Mesenchymal stem cell (in vitro differentiated cells and primary cell): ENCODE data around the gene MAP7.

Experiments
- DNase-seq: peaks from one replicate; pipeline ENCODE4 v3.0.0-alpha.2; 2013
- H2AFZ ChIP-seq: one replicate; pipeline ENCODE4 v1.6.1; 2013; ENCODE audit warnings: low read depth, mild to moderate bottlenecking, control low read depth, inconsistent platforms, low read length, moderate library complexity
- H2AK5ac ChIP-seq: 2 replicates; pipeline ENCODE4 v1.6.1; 2013; ENCODE audit warnings: low read length, moderate library complexity, mild to moderate bottlenecking, inconsistent platforms; ENCODE audit not compliant: severe bottlenecking
- H2BK120ac ChIP-seq: one replicate; pipeline ENCODE4 v1.6.1; 2013; ENCODE audit warnings: low read depth, mild to moderate bottlenecking, inconsistent platforms, low read length, moderate library complexity
- H2BK12ac ChIP-seq, 2 experiments: one replicate each; pipeline ENCODE4 v1.6.1; 2013; ENCODE audit warnings: inconsistent platforms in 2 of 2, low read length in 2 of 2, mild to moderate bottlenecking in 2 of 2, moderate library complexity in 2 of 2, control low read depth in 1 of 2
- H2BK15ac ChIP-seq: one replicate; pipeline ENCODE4 v1.6.1; 2013; ENCODE audit warnings: mild to moderate bottlenecking, low read depth, inconsistent platforms; ENCODE audit not compliant: poor library complexity, severe bottlenecking
- H2BK5ac ChIP-seq: 2 replicates; pipeline ENCODE4 v1.6.1; 2013; ENCODE audit warnings: low read depth, mild to moderate bottlenecking, low read length, control low read depth, inconsistent platforms; ENCODE audit not compliant: poor library complexity, severe bottlenecking
- H3K14ac ChIP-seq, 2 experiments: one replicate each; pipeline ENCODE4 v1.6.1; 2013; ENCODE audit warnings: inconsistent platforms in 2 of 2, low read length in 2 of 2, control low read depth in 1 of 2, mild to moderate bottlenecking in 1 of 2, moderate library complexity in 1 of 2
- H3K18ac ChIP-seq, 2 experiments: one replicate each; pipeline ENCODE4 v1.6.1; 2013; ENCODE audit warnings: inconsistent platforms in 2 of 2, low read length in 2 of 2, control low read depth in 1 of 2, low read depth in 1 of 2, mild to moderate bottlenecking in 1 of 2
- H3K23ac ChIP-seq, 2 experiments: one replicate each; pipeline ENCODE4 v1.6.1; 2013; ENCODE audit warnings: inconsistent platforms in 2 of 2, low read length in 2 of 2, mild to moderate bottlenecking in 2 of 2, moderate library complexity in 2 of 2, control low read depth in 1 of 2
- H3K27ac ChIP-seq: 2 replicates; pipeline ENCODE4 v1.5.1; 2013; ENCODE audit warnings: mild to moderate bottlenecking, moderate library complexity, low read length, control low read depth, inconsistent platforms; ENCODE audit not compliant: poor library complexity, severe bottlenecking
- H3K27me3 ChIP-seq, 2 experiments: 2 replicates each; pipeline versions ENCODE4 v1.6.1 to v1.7.0; 2013; ENCODE audit warnings: low read length in 2 of 2, mild to moderate bottlenecking in 2 of 2, moderate library complexity in 2 of 2, control low read depth in 1 of 2, inconsistent platforms in 1 of 2; ENCODE audit not compliant: control insufficient read depth in 1 of 2, insufficient read depth in 1 of 2
- H3K36me3 ChIP-seq, 2 experiments: 2 replicates each; pipeline versions ENCODE4 v1.6.1 to v1.7.0; 2013; ENCODE audit warnings: low read length in 2 of 2, control low read depth in 1 of 2, inconsistent platforms in 1 of 2, low read depth in 1 of 2, mild to moderate bottlenecking in 1 of 2; ENCODE audit not compliant: insufficient read depth in 2 of 2, control insufficient read depth in 1 of 2
- H3K4ac ChIP-seq, 2 experiments: one replicate each; pipeline ENCODE4 v1.6.1; 2013; ENCODE audit warnings: inconsistent platforms in 2 of 2, low read length in 2 of 2, mild to moderate bottlenecking in 2 of 2, moderate library complexity in 2 of 2, control low read depth in 1 of 2, low read depth in 1 of 2
- H3K4me1 ChIP-seq: 2 replicates; pipeline ENCODE4 v1.6.1; 2013; ENCODE audit warnings: low read depth, low read length, control low read depth; ENCODE audit not compliant: control insufficient read depth, insufficient read depth
- H3K4me2 ChIP-seq: 2 replicates; pipeline ENCODE4 v1.6.1; 2013; ENCODE audit warnings: low read length, mild to moderate bottlenecking, inconsistent platforms; ENCODE audit not compliant: poor library complexity, severe bottlenecking
- H3K4me3 ChIP-seq, 2 experiments: 2 replicates each; pipeline versions ENCODE4 v1.5.1 to v1.7.0; 2013; ENCODE audit warnings: low read length in 2 of 2, mild to moderate bottlenecking in 2 of 2, control low read depth in 1 of 2, low read depth in 1 of 2; ENCODE audit not compliant: insufficient read depth in 1 of 2
- H3K79me1 ChIP-seq: replicated peaks from 2 replicates; pipeline ENCODE4 v1.6.1; 2013; ENCODE audit warnings: mild to moderate bottlenecking, control low read depth, low read length, inconsistent platforms; ENCODE audit not compliant: poor library complexity, severe bottlenecking
- H3K9ac ChIP-seq: 2 replicates; pipeline ENCODE4 v1.7.0; 2013; ENCODE audit warnings: mild to moderate bottlenecking, low read length, moderate library complexity
- H3K9me3 ChIP-seq: 2 replicates; pipeline ENCODE4 v1.7.0; 2013; ENCODE audit warnings: mild to moderate bottlenecking, low read length; ENCODE audit not compliant: control insufficient read depth
- H4K8ac ChIP-seq: one replicate; pipeline ENCODE4 v1.6.1; 2013; ENCODE audit warnings: inconsistent platforms, mild to moderate bottlenecking, low read length, moderate library complexity
- H4K91ac ChIP-seq: one replicate; pipeline ENCODE4 v1.6.1; 2013; ENCODE audit warnings: mild to moderate bottlenecking, low read length, inconsistent platforms
- WGBS: methylation state at CpG from one replicate; pipeline ENCODE4 v1.1.7; 2013; ENCODE audit warnings: mixed read lengths; 5-methylcytosine and 5-hydroxymethylcytosine counted together

MAP7 gene

DNA sequence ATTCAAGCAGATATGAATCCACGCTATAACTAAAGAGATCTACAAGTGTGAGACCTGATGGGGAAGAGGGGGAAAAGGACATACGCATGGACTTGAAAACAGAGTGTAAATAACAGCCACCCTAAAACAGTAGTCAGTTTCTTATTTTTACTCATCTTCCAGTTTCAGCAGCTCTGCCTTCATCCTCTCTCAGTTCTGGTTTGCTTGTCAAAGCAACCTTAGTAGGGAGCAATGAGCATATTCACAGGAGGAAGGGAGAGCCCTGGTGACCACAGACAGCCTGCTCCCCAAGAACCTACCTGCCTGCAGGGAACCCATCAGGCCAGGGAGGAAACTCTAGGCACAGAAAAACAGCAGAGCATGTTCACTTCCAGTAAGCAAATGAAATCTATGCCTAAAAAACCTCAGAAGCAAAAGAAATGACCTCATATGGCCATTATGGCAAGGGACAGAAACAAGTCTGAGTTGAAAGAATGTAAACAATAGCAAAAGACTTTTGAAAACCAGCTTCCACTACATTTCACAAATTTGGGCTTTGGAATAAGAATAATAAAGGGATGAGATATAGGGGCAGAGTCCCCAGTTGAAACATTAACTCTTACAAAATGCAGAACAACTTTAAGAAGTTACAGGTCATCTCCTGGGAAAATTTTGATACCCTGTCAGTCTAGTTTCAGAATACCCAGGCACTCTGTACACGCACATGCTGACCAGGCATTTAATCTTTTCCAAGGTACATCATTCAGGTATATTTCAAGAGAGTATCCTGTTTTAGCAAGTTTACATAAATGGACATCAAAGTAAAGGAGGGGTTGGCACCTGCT lies 139.8 kb downstream of the MAP7 start:
- no CpG with 5 or more reads among the region's 3 CpGs for WGBS
- Histone ChIP-seq H3K9me3 (no peaks in the 10 kb centered on the region), H2BK15ac (no peak overlapping the region), H2BK5ac (no peak overlapping the region), H3K27me3 (no peaks in the 10 kb centered on the region), H3K14ac (no peak overlapping the region), H3K18ac (no peak overlapping the region), H3K4ac (no peak overlapping the region), H3K4me2 (no peak overlapping the region), H4K8ac (no peak overlapping the region), H3K4me3 (no peak overlapping the region), H2BK120ac (no peak overlapping the region), H2BK12ac (no peak overlapping the region), H3K79me1 (no peaks in the 10 kb centered on the region), H3K9ac (no peak overlapping the region), H3K27ac (no peak overlapping the region), H3K36me3 (no peaks in the 10 kb centered on the region), H4K91ac (no peak overlapping the region), H2AFZ (no peak overlapping the region), H2AK5ac (no peak overlapping the region), H3K23ac (no peak overlapping the region), H3K4me1 (peaks cover 2% of the 10 kb centered on the region)
- peak; percentile 32 for DNase-seq

DNA sequence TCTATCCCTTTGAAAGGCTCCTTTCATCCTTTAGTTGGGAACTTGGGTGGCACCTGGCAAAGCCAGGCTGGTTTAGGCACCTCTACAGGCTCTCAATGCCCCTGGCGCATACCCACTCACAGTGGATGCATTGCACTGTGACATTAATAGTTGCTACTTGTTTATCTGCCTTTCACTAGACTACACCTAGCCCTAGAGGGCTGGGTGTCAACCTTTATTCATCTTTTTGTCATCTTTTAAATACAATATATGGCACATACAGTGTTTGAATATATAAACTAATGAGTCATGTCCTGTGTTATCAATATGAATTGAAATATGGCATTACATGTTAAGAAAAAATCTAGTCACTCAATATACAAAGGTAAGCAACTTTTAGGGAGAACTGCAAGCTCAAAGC lies 140.6 kb downstream of the MAP7 start:
- WGBS = 100% methylated on average over 1 of the region's 1 CpG
- Histone ChIP-seq H3K27me3 (no peaks in the 10 kb centered on the region), H3K14ac (no peak overlapping the region), H3K27ac (no peak overlapping the region), H3K79me1 (no peaks in the 10 kb centered on the region), H2BK120ac (no peak overlapping the region), H4K91ac (no peak overlapping the region), H3K9me3 (no peaks in the 10 kb centered on the region), H3K4me2 (no peak overlapping the region), H2AK5ac (no peak overlapping the region), H3K23ac (no peak overlapping the region), H4K8ac (no peak overlapping the region), H3K18ac (no peak overlapping the region), H3K4me3 (no peak overlapping the region), H2BK12ac (no peak overlapping the region), H3K4me1 (peaks cover 2% of the 10 kb centered on the region), H2BK15ac (no peak overlapping the region), H2AFZ (no peak overlapping the region), H3K4ac (no peak overlapping the region), H2BK5ac (no peak overlapping the region), H3K36me3 (no peaks in the 10 kb centered on the region), H3K9ac (no peak overlapping the region)
- DNase-seq = no peak

DNA sequence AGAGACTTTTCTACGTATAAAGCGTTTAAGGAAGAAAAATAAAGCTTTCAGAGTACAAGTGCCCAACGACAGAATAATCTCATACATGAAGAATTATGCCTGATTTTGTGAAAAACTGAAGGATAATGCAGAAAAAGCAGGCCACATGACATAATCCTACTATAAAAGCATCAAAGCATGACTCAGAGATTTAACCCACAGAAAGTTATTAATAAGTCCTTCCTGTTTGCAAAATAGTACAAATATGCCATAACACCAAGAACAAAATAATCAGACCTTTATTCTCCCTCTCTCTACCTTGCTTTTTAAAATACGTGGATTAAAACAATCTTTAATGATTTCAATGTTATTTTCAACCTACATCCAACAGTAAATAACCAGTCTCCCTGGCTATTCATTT lies 142.0 kb downstream of the MAP7 start:
- H2BK5ac ChIP-seq = no peak overlapping the region
- no peaks in the 10 kb centered on the region for H3K36me3 ChIP-seq
- peak; percentile 28 for DNase-seq
- H2BK15ac ChIP-seq = no peak overlapping the region
- H2BK12ac ChIP-seq = no peak overlapping the region
- 94% methylated on average over 2 of the region's 4 CpGs for WGBS
- H3K4me2 ChIP-seq = no peak overlapping the region
- H3K9me3 ChIP-seq = no peaks in the 10 kb centered on the region
- no peaks in the 10 kb centered on the region for H3K27me3 ChIP-seq
- no peak overlapping the region for H3K4ac ChIP-seq
- no peak overlapping the region for H3K18ac ChIP-seq
- no peak overlapping the region for H3K27ac ChIP-seq
- no peak overlapping the region for H3K4me3 ChIP-seq
- H3K23ac ChIP-seq = no peak overlapping the region
- no peaks in the 10 kb centered on the region for H3K79me1 ChIP-seq
- H4K8ac ChIP-seq = no peak overlapping the region
- peak overlapping the region; percentile 44 for H3K9ac ChIP-seq
- peaks cover 2% of the 10 kb centered on the region for H3K4me1 ChIP-seq
- no peak overlapping the region for H3K14ac ChIP-seq
- no peak overlapping the region for H2AFZ ChIP-seq
- H4K91ac ChIP-seq = no peak overlapping the region
- no peak overlapping the region for H2BK120ac ChIP-seq
- H2AK5ac ChIP-seq = no peak overlapping the region

DNA sequence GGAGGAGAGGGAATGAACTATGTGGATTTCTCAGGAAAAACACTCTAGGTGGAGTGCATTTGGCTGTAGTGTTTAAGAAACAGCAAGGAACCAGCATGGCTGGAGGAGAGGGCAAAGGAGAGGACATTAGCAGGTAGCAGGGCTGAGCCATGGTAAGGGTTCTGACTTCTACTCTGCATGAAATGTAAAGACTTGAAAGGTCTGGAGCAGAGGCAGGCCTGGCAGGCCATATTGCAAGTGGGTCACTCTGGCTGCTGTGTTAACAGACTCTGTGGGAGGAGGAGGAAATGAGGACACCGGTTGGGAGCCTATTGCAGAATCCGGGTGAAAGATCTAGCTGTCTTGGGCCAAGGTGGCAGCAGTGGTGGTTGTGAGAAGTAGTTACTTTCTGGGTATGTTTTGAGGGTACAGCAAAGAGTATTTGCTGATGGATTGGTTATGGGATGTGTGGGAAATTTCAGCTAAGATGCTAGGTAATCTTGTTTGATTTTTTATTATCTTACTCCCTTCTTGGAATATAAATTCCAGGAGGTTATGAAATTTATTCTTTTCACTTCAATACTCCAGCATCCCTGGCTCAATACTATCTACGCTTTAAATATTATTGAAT lies 144.7 kb downstream of the MAP7 start:
- Histone ChIP-seq H2AK5ac (no peak overlapping the region), H3K4me2 (no peak overlapping the region), H3K27ac (no peak overlapping the region), H3K4me3 (no peak overlapping the region), H3K4ac (no peak overlapping the region), H2AFZ (no peak overlapping the region), H3K36me3 (no peaks in the 10 kb centered on the region), H3K27me3 (no peaks in the 10 kb centered on the region), H2BK5ac (no peak overlapping the region), H3K9ac (no peak overlapping the region), H2BK15ac (no peak overlapping the region), H4K8ac (no peak overlapping the region), H3K23ac (no peak overlapping the region), H3K18ac (no peak overlapping the region), H2BK120ac (no peak overlapping the region), H3K9me3 (no peaks in the 10 kb centered on the region), H3K79me1 (no peaks in the 10 kb centered on the region), H3K14ac (no peak overlapping the region), H4K91ac (no peak overlapping the region), H3K4me1 (peaks cover 2% of the 10 kb centered on the region), H2BK12ac (no peak overlapping the region)
- WGBS = 84% methylated on average over 2 of the region's 3 CpGs
- DNase-seq = no peak
